Endodermal cell (in vitro differentiated cells): ENCODE results near the gene ZNF660. TPM values are rescaled to one million over a fixed set of nuclear protein-coding genes. Genes with fewer than 3 reads are reported as not detected.
A peak's percentile ranks its signal among the peaks of the same experiment; 100 is the strongest.

ENCODE experiments used
- DNase-seq: peaks from one replicate; pipeline ENCODE4 v3.0.0-alpha.2; 2017
- H3K27ac ChIP-seq: 2 replicates; pipeline ENCODE4 v1.5.1; 2013; ENCODE audit warnings: mild to moderate bottlenecking, low read depth, low read length, moderate library complexity
- H3K27me3 ChIP-seq: 2 replicates; pipeline ENCODE4 v1.6.1; 2013; ENCODE audit warnings: mild to moderate bottlenecking, low read length, moderate library complexity; ENCODE audit not compliant: insufficient read depth, control insufficient read depth, poor library complexity, severe bottlenecking
- H3K36me3 ChIP-seq: 2 replicates; pipeline ENCODE4 v1.7.0; 2013; ENCODE audit warnings: mild to moderate bottlenecking, low read length, moderate library complexity; ENCODE audit not compliant: control insufficient read depth, insufficient read depth
- H3K4me1 ChIP-seq: one replicate; pipeline ENCODE4 v1.7.0; 2013; ENCODE audit warnings: low read length; ENCODE audit not compliant: control insufficient read depth, insufficient read depth
- H3K4me3 ChIP-seq: 2 replicates; pipeline ENCODE4 v1.5.1; 2013; ENCODE audit warnings: mild to moderate bottlenecking, low read length, moderate library complexity
- H3K9ac ChIP-seq: 2 replicates; pipeline ENCODE4 v1.6.1; 2013; ENCODE audit warnings: mild to moderate bottlenecking, low read length, moderate library complexity; ENCODE audit not compliant: poor library complexity, severe bottlenecking; ENCODE audit errors: extremely low read depth
- H3K9me3 ChIP-seq: 2 replicates; pipeline ENCODE4 v1.6.1; 2013; ENCODE audit warnings: mild to moderate bottlenecking, low read length, moderate library complexity; ENCODE audit not compliant: control insufficient read depth
- H3K27ac Mint-ChIP-seq: 2 replicates; pipeline ENCODE4 v1.8.0; 2020; ENCODE audit warnings: mixed read lengths
- H3K27me3 Mint-ChIP-seq: 2 replicates; pipeline ENCODE4 v1.8.0; 2021; ENCODE audit warnings: mild to moderate bottlenecking, mixed read lengths; ENCODE audit not compliant: insufficient read depth
- H3K36me3 Mint-ChIP-seq: 2 replicates; pipeline ENCODE4 v1.8.0; 2020; ENCODE audit warnings: low read depth, mixed read lengths
- H3K4me1 Mint-ChIP-seq: 2 replicates; pipeline ENCODE4 v1.8.0; 2020; ENCODE audit warnings: mixed read lengths
- H3K4me3 Mint-ChIP-seq: 2 replicates; pipeline ENCODE4 v1.8.0; 2020; ENCODE audit warnings: mild to moderate bottlenecking, moderate library complexity, mixed read lengths
- H3K9me3 Mint-ChIP-seq: 2 replicates; pipeline ENCODE4 v1.8.0; 2020; ENCODE audit warnings: mild to moderate bottlenecking, mixed read lengths
- WGBS, 2 experiments: methylation state at CpG; one replicate each; pipeline versions ENCODE4 v1.1.5 to v1.1.7; 2013; ENCODE audit warnings: missing lambda C conversion rate in 2 of 2, mixed read lengths in 1 of 2; ENCODE audit not compliant: insufficient coverage in 1 of 2, insufficient read length in 1 of 2; 5-methylcytosine and 5-hydroxymethylcytosine counted together
- total RNA-seq, 2 donors: library from RNA; stranded (reverse); fragmentation: NEBNext Ultra II Directional in 1 of 2; extraction: Animal tissue kit (Norgen Biotek cat#: 25700) in 1 of 2; gene quantifications; 2 replicates in 1 of 2; 3 replicates in 1 of 2; pipeline ENCODE4 v1.2.1, GENCODE V29; 2021
- TF ChIP-seq, protein P1 (sequence below): fragments of 200-600 bp; sonication (generic); conservative IDR thresholded peaks from 2 replicates; pipeline ENCODE4 v1.5.0; 2021; ENCODE audit warnings: antibody characterized with exemption, mild to moderate bottlenecking

Gene ZNF660
- total RNA-seq, 2 donors from 2014 or later: 18.1 to 19.9 TPM

DNA sequence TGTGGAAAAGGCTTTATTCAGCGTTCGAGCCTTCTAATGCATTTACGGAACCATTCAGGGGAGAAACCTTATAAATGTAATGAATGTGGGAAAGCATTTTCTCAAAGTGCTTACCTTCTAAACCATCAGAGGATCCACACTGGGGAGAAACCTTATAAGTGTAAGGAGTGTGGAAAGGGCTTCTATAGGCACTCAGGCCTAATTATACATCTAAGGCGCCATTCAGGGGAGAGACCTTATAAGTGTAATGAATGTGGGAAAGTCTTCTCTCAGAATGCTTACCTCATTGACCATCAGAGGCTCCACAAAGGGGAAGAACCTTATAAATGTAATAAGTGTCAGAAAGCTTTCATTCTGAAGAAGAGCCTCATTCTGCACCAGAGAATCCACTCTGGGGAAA is 57.6 kb downstream of the ZNF660 start:
- Mint-ChIP-seq H3K4me3 (no peak overlapping the region), H3K36me3 (peaks cover 81% of the 10 kb centered on the region), H3K27me3 (no peaks in the 10 kb centered on the region), H3K4me1 (no peaks in the 10 kb centered on the region), H3K9me3 (peaks cover 94% of the 10 kb centered on the region), H3K27ac (no peak overlapping the region)
- Histone ChIP-seq H3K36me3 (peaks cover 70% of the 10 kb centered on the region), H3K9ac (no peak overlapping the region), H3K27me3 (no peaks in the 10 kb centered on the region), H3K27ac (no peak overlapping the region), H3K4me1 (no peaks in the 10 kb centered on the region), H3K9me3 (peaks cover 59% of the 10 kb centered on the region), H3K4me3 (peak overlapping the region; percentile 52)
- 91 to 100% methylated on average over 3 to 4 of the region's 4 CpGs for WGBS, 2 experiments
- TF ChIP-seq, protein P1, sequence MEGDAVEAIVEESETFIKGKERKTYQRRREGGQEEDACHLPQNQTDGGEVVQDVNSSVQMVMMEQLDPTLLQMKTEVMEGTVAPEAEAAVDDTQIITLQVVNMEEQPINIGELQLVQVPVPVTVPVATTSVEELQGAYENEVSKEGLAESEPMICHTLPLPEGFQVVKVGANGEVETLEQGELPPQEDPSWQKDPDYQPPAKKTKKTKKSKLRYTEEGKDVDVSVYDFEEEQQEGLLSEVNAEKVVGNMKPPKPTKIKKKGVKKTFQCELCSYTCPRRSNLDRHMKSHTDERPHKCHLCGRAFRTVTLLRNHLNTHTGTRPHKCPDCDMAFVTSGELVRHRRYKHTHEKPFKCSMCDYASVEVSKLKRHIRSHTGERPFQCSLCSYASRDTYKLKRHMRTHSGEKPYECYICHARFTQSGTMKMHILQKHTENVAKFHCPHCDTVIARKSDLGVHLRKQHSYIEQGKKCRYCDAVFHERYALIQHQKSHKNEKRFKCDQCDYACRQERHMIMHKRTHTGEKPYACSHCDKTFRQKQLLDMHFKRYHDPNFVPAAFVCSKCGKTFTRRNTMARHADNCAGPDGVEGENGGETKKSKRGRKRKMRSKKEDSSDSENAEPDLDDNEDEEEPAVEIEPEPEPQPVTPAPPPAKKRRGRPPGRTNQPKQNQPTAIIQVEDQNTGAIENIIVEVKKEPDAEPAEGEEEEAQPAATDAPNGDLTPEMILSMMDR: no peak
- DNase-seq: no peak

DNA sequence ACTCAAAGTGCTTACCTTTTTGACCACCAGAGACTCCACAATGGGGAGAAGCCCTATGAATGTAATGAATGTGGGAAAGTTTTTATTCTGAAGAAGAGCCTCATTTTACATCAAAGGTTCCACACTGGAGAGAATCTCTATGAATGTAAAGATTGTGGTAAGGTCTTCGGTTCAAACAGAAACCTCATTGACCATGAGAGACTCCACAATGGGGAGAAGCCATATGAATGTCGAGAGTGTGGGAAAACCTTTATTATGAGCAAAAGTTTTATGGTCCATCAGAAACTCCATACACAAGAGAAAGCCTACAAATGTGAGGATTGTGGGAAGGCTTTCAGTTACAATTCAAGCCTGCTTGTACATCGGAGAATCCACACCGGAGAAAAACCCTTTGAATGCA is 58.3 kb downstream of the ZNF660 start:
- Histone ChIP-seq H3K27ac (no peak overlapping the region), H3K36me3 (peaks cover 63% of the 10 kb centered on the region), H3K4me3 (peak overlapping the region; percentile 52), H3K9me3 (peaks cover 53% of the 10 kb centered on the region), H3K27me3 (no peaks in the 10 kb centered on the region), H3K9ac (no peak overlapping the region), H3K4me1 (no peaks in the 10 kb centered on the region)
- no peak for DNase-seq
- Mint-ChIP-seq H3K4me3 (no peak overlapping the region), H3K9me3 (peaks cover 87% of the 10 kb centered on the region), H3K36me3 (peaks cover 74% of the 10 kb centered on the region), H3K27me3 (no peaks in the 10 kb centered on the region), H3K4me1 (no peaks in the 10 kb centered on the region), H3K27ac (no peak overlapping the region)
- TF ChIP-seq, protein P1: no peak
- 96 to 97% methylated on average over 4 of the region's 4 CpGs for WGBS, 2 experiments

DNA sequence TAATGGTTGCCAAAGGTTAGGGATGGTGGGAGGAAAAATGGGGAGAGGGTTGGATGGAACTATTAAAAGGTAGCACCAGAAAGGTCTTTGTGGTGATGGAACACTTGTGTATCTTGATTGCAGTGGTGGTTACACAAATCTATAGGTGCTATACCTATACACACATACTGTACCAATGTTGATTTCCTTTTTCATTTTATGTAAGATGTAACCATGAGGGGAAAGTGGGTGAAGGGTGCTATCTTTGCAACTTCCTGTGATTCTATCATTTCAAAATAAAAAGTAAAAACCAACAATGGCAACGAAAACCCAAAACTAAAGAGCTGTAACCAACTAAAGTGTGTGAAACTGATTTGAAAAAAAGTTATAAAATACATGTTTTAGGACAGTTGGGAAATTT is 63.0 kb downstream of the ZNF660 start:
- Histone ChIP-seq H3K9ac (no peak overlapping the region), H3K4me1 (no peaks in the 10 kb centered on the region)

More for the DNA sequence above, 63.0 kb downstream of the ZNF660 start:
- TF ChIP-seq, protein P1: no peak
- peak overlapping the region; percentile 89 for H3K4me3 ChIP-seq
- Mint-ChIP-seq H3K27me3 (no peaks in the 10 kb centered on the region), H3K9me3 (peaks cover 42% of the 10 kb centered on the region), H3K4me1 (no peaks in the 10 kb centered on the region), H3K36me3 (peaks cover 51% of the 10 kb centered on the region), H3K4me3 (peak overlapping the region; percentile 85), H3K27ac (no peak overlapping the region)
- no peaks in the 10 kb centered on the region for H3K27me3 ChIP-seq
- H3K27ac ChIP-seq: no peak overlapping the region
- DNase-seq: no peak
- 67 to 92% methylated on average over 1 of the region's 1 CpG for WGBS, 2 experiments
- H3K9me3 ChIP-seq: peaks cover 15% of the 10 kb centered on the region
- peaks cover 40% of the 10 kb centered on the region for H3K36me3 ChIP-seq
